DMS114 treated with DMSO at 0.1 percent for 48 hours (cell line): ENCODE data around the gene HTR4.
"Not testable (repeated sequence)": the region's sequence is repeated elsewhere in the genome, so short reads cannot be mapped to it uniquely, and the experiment has no call there.

ENCODE experiments used
- DNase-seq: peaks from one replicate; lab custom pipeline; 2025; ENCODE audit not compliant: unreplicated experiment; lab: John Stamatoyannopoulos, UW

Gene HTR4

GRCh38 chr5:148540647-148541046 is 113.7 kb downstream of the HTR4 start:
- DNase-seq: no peak

- DNase-seq: no peak
These were observed 114.5 kb downstream of the HTR4 start for GRCh38 chr5:148539851-148540250.

- no peak for DNase-seq
These were observed 119.1 kb downstream of the HTR4 start for GRCh38 chr5:148535190-148535589.

- no peak for DNase-seq
These were observed 121.2 kb downstream of the HTR4 start for GRCh38 chr5:148532969-148533670.

GRCh38 chr5:148529450-148529849 is 124.9 kb downstream of the HTR4 start:
- not testable (repeated sequence) for DNase-seq

GRCh38 chr5:148524721-148525120 is 129.6 kb downstream of the HTR4 start:
- DNase-seq: no peak

- DNase-seq: no peak
These were observed 131.2 kb downstream of the HTR4 start for GRCh38 chr5:148523139-148523538.

- no peak for DNase-seq
These were observed 138.9 kb downstream of the HTR4 start for GRCh38 chr5:148515460-148515859.

- no peak for DNase-seq
These were observed 140.0 kb downstream of the HTR4 start for GRCh38 chr5:148514344-148514743.

GRCh38 chr5:148512498-148512897 is 141.8 kb downstream of the HTR4 start:
- DNase-seq: no peak

GRCh38 chr5:148511810-148512347 is 142.4 kb downstream of the HTR4 start:
- no peak for DNase-seq

GRCh38 chr5:148509893-148510292 is 144.4 kb downstream of the HTR4 start:
- DNase-seq: no peak

- DNase-seq: no peak
These were observed 146.7 kb downstream of the HTR4 start for GRCh38 chr5:148507648-148508047.

- DNase-seq: no peak
These were observed 154.9 kb downstream of the HTR4 start for GRCh38 chr5:148499452-148499851.

- DNase-seq: no peak
These were observed 156.6 kb downstream of the HTR4 start for GRCh38 chr5:148497757-148498156.

- DNase-seq: no peak
These were observed 162.0 kb downstream of the HTR4 start for GRCh38 chr5:148492351-148492750.

GRCh38 chr5:148491793-148492184 is 162.5 kb downstream of the HTR4 start:
- no peak for DNase-seq

- no peak for DNase-seq
These were observed 163.1 kb downstream of the HTR4 start for GRCh38 chr5:148491015-148491792.

GRCh38 chr5:148488757-148489156 is 165.6 kb downstream of the HTR4 start:
- DNase-seq: no peak

- no peak for DNase-seq
These were observed 167.9 kb downstream of the HTR4 start for GRCh38 chr5:148486456-148486855.

GRCh38 chr5:148484651-148485050 is 169.7 kb downstream of the HTR4 start:
- DNase-seq: no peak

GRCh38 chr5:148483750-148484149 is 170.6 kb downstream of the HTR4 start:
- no peak for DNase-seq
